ENCODE data around the gene WWOX. TPM values are rescaled to one million over a fixed set of nuclear protein-coding genes. Genes with fewer than 3 reads are reported as not detected.

Gene WWOX
- total and polyA plus RNA-seq, 4 experiments from 2014 or later = 10.4 to 23.1 (median 17.5) TPM

- H3K27me3 Mint-ChIP-seq = no peaks in the 10 kb centered on the region
- Histone ChIP-seq H3K27me3 (ENCODE audit: insufficient read depth, low read length) (no peaks in the 10 kb centered on the region), H3K9me3 (ENCODE audit: control insufficient read depth in 1 of 2, low read length in 2 of 2) (no peaks in the 10 kb centered on the region), H3K27ac (ENCODE audit: low read depth, low read length) (no peak overlapping the region), H3K4me1 (ENCODE audit: insufficient read depth, low read length) (no peaks in the 10 kb centered on the region), H3K4me3 (ENCODE audit: low read length in 2 of 2) (no peak overlapping the region), H3K36me3 (ENCODE audit: insufficient read depth, low read length) (no peaks in the 10 kb centered on the region)
- DNase-seq = no peak
- H3K36me3 Mint-ChIP-seq = no peaks in the 10 kb centered on the region
- no peak overlapping the region for H3K4me3 Mint-ChIP-seq
- intact Hi-C loops (cut with micrococcal nuclease) = no loop called here
- H3K4me1 Mint-ChIP-seq = no peaks in the 10 kb centered on the region
- H3K27ac Mint-ChIP-seq = no peak overlapping the region
- H3K9me3 Mint-ChIP-seq = no peaks in the 10 kb centered on the region
- ChIA-PET CTCF (ENCODE audit: partially characterized antibody) (interaction anchor here (1.1 kb wide), 1 partner anchor 53 kb away, joined by 3 read pairs; no protein-coding TSS in a partner anchor), POLR2A (ENCODE audit: partially characterized antibody) (no interaction called here)
Measured at GRCh38 chr16:78823027-78823426, 723.6 kb downstream of the WWOX start.

GRCh38 chr16:78829280-78829679, 729.8 kb downstream of the WWOX start:
- no peaks in the 10 kb centered on the region for H3K36me3 Mint-ChIP-seq
- H3K4me1 Mint-ChIP-seq = peaks cover 0 to 4% (median 0%) of the 10 kb centered on the region in 4 donors
- Histone ChIP-seq H3K9me3 (ENCODE audit: control insufficient read depth in 1 of 2, low read length in 2 of 2) (no peaks in the 10 kb centered on the region), H3K4me1 (ENCODE audit: insufficient read depth, low read length) (no peaks in the 10 kb centered on the region), H3K36me3 (ENCODE audit: insufficient read depth, low read length) (no peaks in the 10 kb centered on the region), H3K4me3 (ENCODE audit: low read length in 2 of 2) (no peak overlapping the region), H3K27ac (ENCODE audit: low read depth, low read length) (no peak overlapping the region), H3K27me3 (ENCODE audit: insufficient read depth, low read length) (no peaks in the 10 kb centered on the region)
- DNase-seq = no peak
- no peaks in the 10 kb centered on the region for H3K27me3 Mint-ChIP-seq
- ChIA-PET CTCF (ENCODE audit: partially characterized antibody) (no interaction called here), POLR2A (ENCODE audit: partially characterized antibody) (no interaction called here)
- no peak overlapping the region for H3K27ac Mint-ChIP-seq
- no peak overlapping the region for H3K4me3 Mint-ChIP-seq
- H3K9me3 Mint-ChIP-seq = no peaks in the 10 kb centered on the region
- intact Hi-C loops (cut with micrococcal nuclease) = no loop called here

GRCh38 chr16:78830599-78830998, 731.1 kb downstream of the WWOX start:
- no peaks in the 10 kb centered on the region for H3K27me3 Mint-ChIP-seq
- intact Hi-C loops (cut with micrococcal nuclease) = no loop called here
- no peaks in the 10 kb centered on the region for H3K9me3 Mint-ChIP-seq
- Histone ChIP-seq H3K9me3 (ENCODE audit: control insufficient read depth in 1 of 2, low read length in 2 of 2) (no peaks in the 10 kb centered on the region), H3K27ac (ENCODE audit: low read depth, low read length) (no peak overlapping the region), H3K27me3 (ENCODE audit: insufficient read depth, low read length) (no peaks in the 10 kb centered on the region), H3K4me3 (ENCODE audit: low read length in 2 of 2) (no peak overlapping the region), H3K36me3 (ENCODE audit: insufficient read depth, low read length) (no peaks in the 10 kb centered on the region), H3K4me1 (ENCODE audit: insufficient read depth, low read length) (no peaks in the 10 kb centered on the region)
- no peak overlapping the region for H3K27ac Mint-ChIP-seq
- POLR2A ChIA-PET (ENCODE audit: partially characterized antibody) = no interaction called here
- no peaks in the 10 kb centered on the region for H3K36me3 Mint-ChIP-seq
- DNase-seq = no peak
- peaks cover 0 to 4% (median under 1%) of the 10 kb centered on the region in 4 donors for H3K4me1 Mint-ChIP-seq
- no peak overlapping the region for H3K4me3 Mint-ChIP-seq
- CTCF ChIA-PET (ENCODE audit: partially characterized antibody) = no interaction called here

- CTCF ChIA-PET (ENCODE audit: partially characterized antibody) = no interaction called here
- POLR2A ChIA-PET (ENCODE audit: partially characterized antibody) = no interaction called here
- H3K4me3 ChIP-seq (ENCODE audit: low read length in 2 of 2) = no peak overlapping the region
Measured at GRCh38 chr16:78832100-78832499, 732.6 kb downstream of the WWOX start.

GRCh38 chr16:78836802-78837491, 737.5 kb downstream of the WWOX start:
- DNase-seq = peak in 2 of 5 donors; percentile 1
- intact Hi-C loops (cut with micrococcal nuclease) = no loop called here
- Mint-ChIP-seq H3K9me3 (no peaks in the 10 kb centered on the region), H3K4me1 (peaks cover 13 to 20% (median 14%) of the 10 kb centered on the region in 4 donors), H3K27ac (peak overlapping the region in 6 of 7 donors; percentile 20 to 87 (median 75)), H3K27me3 (no peaks in the 10 kb centered on the region), H3K36me3 (no peaks in the 10 kb centered on the region), H3K4me3 (peak overlapping the region; percentile 67 to 89 (median 78))
- Histone ChIP-seq H3K36me3 (ENCODE audit: insufficient read depth, low read length) (no peaks in the 10 kb centered on the region), H3K4me1 (ENCODE audit: insufficient read depth, low read length) (peaks cover 10% of the 10 kb centered on the region), H3K9me3 (ENCODE audit: control insufficient read depth in 1 of 2, low read length in 2 of 2) (no peaks in the 10 kb centered on the region), H3K27ac (ENCODE audit: low read depth, low read length) (no peak overlapping the region), H3K4me3 (ENCODE audit: low read length in 2 of 2) (peak overlapping the region in 1 of 2 donors; percentile 17), H3K27me3 (ENCODE audit: insufficient read depth, low read length) (no peaks in the 10 kb centered on the region)
- POLR2A ChIA-PET (ENCODE audit: partially characterized antibody) = no interaction called here
- CTCF ChIA-PET (ENCODE audit: partially characterized antibody) = no interaction called here

More at GRCh38 chr16:78832100-78832499, 732.6 kb downstream of the WWOX start:
- peaks cover 10% of the 10 kb centered on the region for H3K4me1 ChIP-seq (ENCODE audit: insufficient read depth, low read length)
- DNase-seq = no peak
- H3K36me3 ChIP-seq (ENCODE audit: insufficient read depth, low read length) = no peaks in the 10 kb centered on the region
- H3K4me1 Mint-ChIP-seq = peaks cover 11 to 18% (median 12%) of the 10 kb centered on the region in 4 donors
- intact Hi-C loops (cut with micrococcal nuclease) = no loop called here
- H3K27ac ChIP-seq (ENCODE audit: low read depth, low read length) = no peak overlapping the region
- no peak overlapping the region for H3K27ac Mint-ChIP-seq
- H3K9me3 ChIP-seq (ENCODE audit: control insufficient read depth in 1 of 2, low read length in 2 of 2) = no peaks in the 10 kb centered on the region
- H3K9me3 Mint-ChIP-seq = no peaks in the 10 kb centered on the region
- no peaks in the 10 kb centered on the region for H3K36me3 Mint-ChIP-seq
- no peaks in the 10 kb centered on the region for H3K27me3 ChIP-seq (ENCODE audit: insufficient read depth, low read length)
- H3K27me3 Mint-ChIP-seq = no peaks in the 10 kb centered on the region
- H3K4me3 Mint-ChIP-seq = no peak overlapping the region

GRCh38 chr16:78837706-78838105, 738.3 kb downstream of the WWOX start:
- peaks cover 13 to 20% (median 14%) of the 10 kb centered on the region in 4 donors for H3K4me1 Mint-ChIP-seq
- H3K27me3 Mint-ChIP-seq = no peaks in the 10 kb centered on the region
- Histone ChIP-seq H3K27ac (ENCODE audit: low read depth, low read length) (no peak overlapping the region), H3K36me3 (ENCODE audit: insufficient read depth, low read length) (no peaks in the 10 kb centered on the region), H3K4me1 (ENCODE audit: insufficient read depth, low read length) (peaks cover 10% of the 10 kb centered on the region), H3K9me3 (ENCODE audit: control insufficient read depth in 1 of 2, low read length in 2 of 2) (no peaks in the 10 kb centered on the region), H3K4me3 (ENCODE audit: low read length in 2 of 2) (no peak overlapping the region), H3K27me3 (ENCODE audit: insufficient read depth, low read length) (no peaks in the 10 kb centered on the region)
- H3K9me3 Mint-ChIP-seq = no peaks in the 10 kb centered on the region
- CTCF ChIA-PET (ENCODE audit: partially characterized antibody) = no interaction called here
- H3K4me3 Mint-ChIP-seq = no peak overlapping the region
- POLR2A ChIA-PET (ENCODE audit: partially characterized antibody) = no interaction called here
- H3K27ac Mint-ChIP-seq = no peak overlapping the region
- DNase-seq = no peak
- H3K36me3 Mint-ChIP-seq = no peaks in the 10 kb centered on the region
- intact Hi-C loops (cut with micrococcal nuclease) = no loop called here

GRCh38 chr16:78838276-78838675, 738.8 kb downstream of the WWOX start:
- H3K4me1 Mint-ChIP-seq = peaks cover 13 to 18% (median 14%) of the 10 kb centered on the region in 4 donors
- H3K9me3 ChIP-seq (ENCODE audit: control insufficient read depth in 1 of 2, low read length in 2 of 2) = no peaks in the 10 kb centered on the region
- POLR2A ChIA-PET (ENCODE audit: partially characterized antibody) = no interaction called here
- no peak overlapping the region for H3K27ac Mint-ChIP-seq
- intact Hi-C loops (cut with micrococcal nuclease) = no loop called here
- H3K27ac ChIP-seq (ENCODE audit: low read depth, low read length) = no peak overlapping the region
- no peaks in the 10 kb centered on the region for H3K9me3 Mint-ChIP-seq
- H3K36me3 Mint-ChIP-seq = no peaks in the 10 kb centered on the region
- no peak overlapping the region for H3K4me3 ChIP-seq (ENCODE audit: low read length in 2 of 2)
- no peaks in the 10 kb centered on the region for H3K27me3 Mint-ChIP-seq
- CTCF ChIA-PET (ENCODE audit: partially characterized antibody) = no interaction called here
- H3K4me1 ChIP-seq (ENCODE audit: insufficient read depth, low read length) = peaks cover 10% of the 10 kb centered on the region
- no peak overlapping the region for H3K4me3 Mint-ChIP-seq
- H3K27me3 ChIP-seq (ENCODE audit: insufficient read depth, low read length) = no peaks in the 10 kb centered on the region
- no peak for DNase-seq
- no peaks in the 10 kb centered on the region for H3K36me3 ChIP-seq (ENCODE audit: insufficient read depth, low read length)
